Activated gamma-delta T cell treated with anti-CD3 and anti-CD28 coated beads, Interleukin-2, amount 50 U/mL, for 16 hours (primary cell): ENCODE results near the gene A1CF.
"Not testable (repeated sequence)": the region's sequence is repeated elsewhere in the genome, so short reads cannot be mapped to it uniquely, and the experiment has no call there.

Experiments used
- DNase-seq: peaks from one replicate; pipeline ENCODE4 v3.0.0-alpha.2; 2020; ENCODE audit warnings: low read depth

Gene A1CF

DNA sequence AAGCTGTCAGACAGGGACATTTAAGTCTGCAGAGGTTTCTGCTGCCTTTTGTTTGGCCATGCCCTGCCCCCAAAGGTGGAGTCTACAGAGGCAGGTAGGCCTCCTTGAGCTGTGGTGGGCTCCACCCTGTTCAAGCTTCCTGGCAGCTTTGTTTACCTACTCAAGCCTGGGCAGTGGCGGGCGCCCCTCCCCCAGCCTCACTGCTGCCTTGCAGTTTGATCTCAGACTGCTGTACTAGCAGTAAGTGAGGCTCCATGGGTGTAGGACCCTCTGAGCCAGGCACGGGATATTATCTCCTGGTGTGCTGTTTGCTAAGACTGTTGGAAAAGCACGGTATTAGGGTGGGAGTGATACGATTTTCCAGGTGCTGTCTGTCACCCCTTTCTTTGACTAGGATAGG lies 97.5 kb downstream of the A1CF start:
- DNase-seq: not testable (repeated sequence)

DNA sequence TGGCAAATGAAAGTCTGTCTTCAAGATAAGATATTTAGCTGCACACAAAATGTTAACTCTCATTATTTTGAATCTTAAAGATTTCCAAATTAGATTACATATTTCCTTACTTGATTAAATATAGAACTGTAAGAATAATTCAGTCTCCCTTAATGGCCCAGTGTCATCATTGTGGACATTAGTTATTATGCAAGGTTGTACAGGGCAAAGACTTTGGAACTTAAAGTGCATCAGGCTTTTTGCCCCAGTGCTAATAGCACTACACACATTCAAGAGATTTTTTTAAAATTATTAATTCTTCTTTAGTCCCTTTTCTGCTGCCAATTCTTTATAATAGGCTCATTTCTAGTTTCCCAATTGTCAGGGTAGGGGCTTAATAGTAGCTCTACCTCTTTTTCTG lies 103.4 kb downstream of the A1CF start:
- DNase-seq: not testable (repeated sequence)

GRCh38 chr10:50780036-50780435 lies 105.4 kb downstream of the A1CF start:
- DNase-seq: not testable (repeated sequence)

DNA sequence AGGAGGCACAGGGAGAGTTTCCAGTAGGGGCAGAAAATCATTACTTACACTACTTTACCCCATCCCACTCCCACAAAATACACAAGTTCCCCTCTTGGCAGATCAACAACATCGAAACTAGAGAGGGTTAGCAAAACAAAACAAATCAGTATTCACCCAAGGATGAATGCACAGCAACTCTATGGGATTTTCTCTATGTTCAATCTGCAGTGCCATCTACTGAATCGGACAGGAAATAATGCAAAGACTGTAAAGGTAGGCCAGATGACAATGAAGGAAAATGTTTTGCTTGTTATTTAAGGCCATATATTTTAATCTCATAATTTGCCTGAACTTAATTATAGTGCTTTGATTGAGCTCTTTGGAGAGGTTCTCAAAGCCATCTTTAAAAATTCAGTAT lies 110.6 kb downstream of the A1CF start:
- DNase-seq: not testable (repeated sequence)

GRCh38 chr10:50772042-50772441 lies 113.4 kb downstream of the A1CF start:
- not testable (repeated sequence) for DNase-seq

GRCh38 chr10:50766774-50767513 lies 118.5 kb downstream of the A1CF start:
- DNase-seq: not testable (repeated sequence)
